Suprapubic skin (tissue), 4 donors: ENCODE data around the gene FKBP7. TPM values are rescaled to one million over a fixed set of nuclear protein-coding genes. Genes with fewer than 3 reads are reported as not detected.

Experiments
- DNase-seq, 2 donors: peaks; one replicate each; pipeline ENCODE4 v3.0.0-alpha.2; 2019; ENCODE audit warnings: low spot score in 2 of 2
- H3K27ac ChIP-seq: fragments of 200-600 bp; sonication (generic); one replicate; pipeline ENCODE4 v1.5.1; 2019
- H3K27me3 ChIP-seq: fragments of 200-600 bp; sonication (generic); one replicate; pipeline ENCODE4 v1.5.1; 2019
- H3K36me3 ChIP-seq: fragments of 200-600 bp; sonication (generic); one replicate; pipeline ENCODE4 v1.5.1; 2019
- H3K4me1 ChIP-seq: fragments of 200-600 bp; sonication (generic); one replicate; pipeline ENCODE4 v1.5.1; 2019
- H3K4me3 ChIP-seq: fragments of 200-600 bp; sonication (generic); one replicate; pipeline ENCODE4 v1.5.1; 2019; ENCODE audit warnings: mild to moderate bottlenecking
- H3K9me3 ChIP-seq: fragments of 200-600 bp; sonication (generic); one replicate; pipeline ENCODE4 v1.5.1; 2019
- EP300 ChIP-seq: sonication (generic); formaldehyde crosslinking; IDR thresholded peaks from one replicate; pipeline ENCODE4 v1.6.1; 2017; ENCODE audit warnings: antibody characterized with exemption
- POLR2A ChIP-seq, 2 donors: fragments of 450-650 bp; IDR thresholded peaks; one replicate each; pipeline ENCODE4 v1.6.1; 2017; ENCODE audit warnings: antibody characterized with exemption in 2 of 2, mild to moderate bottlenecking in 2 of 2, moderate library complexity in 2 of 2
- POLR2AphosphoS5 ChIP-seq, 3 donors: sonication (generic); formaldehyde crosslinking; IDR thresholded peaks; one replicate each; pipeline ENCODE4 v1.6.1; 2017; ENCODE audit warnings: antibody characterized with exemption in 3 of 3
- WGBS: methylation state at CpG from one replicate; pipeline ENCODE4 v1.1.5; 2018; 5-methylcytosine and 5-hydroxymethylcytosine counted together
- total RNA-seq, 4 donors: library from RNA; depleted of rRNA; stranded (reverse); fragments of >200 nt; gene quantifications; one replicate each; pipeline ENCODE4 v1.1.0, GENCODE V29; 2016
- TF ChIP-seq, protein P1 (sequence below), 2 donors: fragments of 200-600 bp in 1 of 2; fragments of 450-650 bp in 1 of 2; sonication (generic) in 1 of 2; IDR thresholded peaks; one replicate each; pipeline ENCODE4 v1.5.1; 2016 to 2019; ENCODE audit warnings: antibody characterized with exemption in 2 of 2, mild to moderate bottlenecking in 1 of 2, moderate library complexity in 1 of 2

Gene FKBP7
- total RNA-seq, 4 donors from 2014 or later, result 1.5 to 3.9 (median 2.8) TPM

DNA sequence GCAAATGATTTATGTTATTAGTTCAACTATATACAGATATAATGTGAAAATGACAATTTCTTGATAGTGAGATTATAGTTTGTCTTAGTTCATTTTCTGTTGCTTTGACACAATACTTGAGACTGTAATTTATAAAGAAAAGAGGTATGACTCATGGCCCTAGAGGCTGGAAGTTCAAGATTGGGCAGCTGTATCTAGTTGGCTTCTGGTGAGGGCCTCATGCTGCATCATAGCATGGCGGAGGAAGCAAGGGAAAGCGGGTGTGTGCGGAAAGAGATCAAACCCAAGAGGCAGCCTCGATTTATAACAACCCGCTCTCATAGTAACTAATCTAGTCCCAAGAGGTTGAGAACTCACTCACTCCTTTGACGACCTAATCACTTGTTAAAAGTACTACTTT lies 13.2 kb upstream of the FKBP7 start:
- no peaks in the 10 kb centered on the region for H3K27me3 ChIP-seq
- TF ChIP-seq POLR2AphosphoS5 (IDR thresholded peaks at IDR 0.05) (no peak), POLR2A (IDR thresholded peaks at IDR 0.05) (no peak), EP300 (no peak)
- TF ChIP-seq, protein P1, sequence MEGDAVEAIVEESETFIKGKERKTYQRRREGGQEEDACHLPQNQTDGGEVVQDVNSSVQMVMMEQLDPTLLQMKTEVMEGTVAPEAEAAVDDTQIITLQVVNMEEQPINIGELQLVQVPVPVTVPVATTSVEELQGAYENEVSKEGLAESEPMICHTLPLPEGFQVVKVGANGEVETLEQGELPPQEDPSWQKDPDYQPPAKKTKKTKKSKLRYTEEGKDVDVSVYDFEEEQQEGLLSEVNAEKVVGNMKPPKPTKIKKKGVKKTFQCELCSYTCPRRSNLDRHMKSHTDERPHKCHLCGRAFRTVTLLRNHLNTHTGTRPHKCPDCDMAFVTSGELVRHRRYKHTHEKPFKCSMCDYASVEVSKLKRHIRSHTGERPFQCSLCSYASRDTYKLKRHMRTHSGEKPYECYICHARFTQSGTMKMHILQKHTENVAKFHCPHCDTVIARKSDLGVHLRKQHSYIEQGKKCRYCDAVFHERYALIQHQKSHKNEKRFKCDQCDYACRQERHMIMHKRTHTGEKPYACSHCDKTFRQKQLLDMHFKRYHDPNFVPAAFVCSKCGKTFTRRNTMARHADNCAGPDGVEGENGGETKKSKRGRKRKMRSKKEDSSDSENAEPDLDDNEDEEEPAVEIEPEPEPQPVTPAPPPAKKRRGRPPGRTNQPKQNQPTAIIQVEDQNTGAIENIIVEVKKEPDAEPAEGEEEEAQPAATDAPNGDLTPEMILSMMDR (IDR thresholded peaks at IDR 0.05), result no peak
- peaks cover 55% of the 10 kb centered on the region for H3K36me3 ChIP-seq
- DNase-seq, result no peak
- no peaks in the 10 kb centered on the region for H3K4me1 ChIP-seq
- WGBS, result 78% methylated on average over 6 of the region's 6 CpGs
- no peak overlapping the region for H3K4me3 ChIP-seq
- no peak overlapping the region for H3K27ac ChIP-seq
- no peaks in the 10 kb centered on the region for H3K9me3 ChIP-seq

DNA sequence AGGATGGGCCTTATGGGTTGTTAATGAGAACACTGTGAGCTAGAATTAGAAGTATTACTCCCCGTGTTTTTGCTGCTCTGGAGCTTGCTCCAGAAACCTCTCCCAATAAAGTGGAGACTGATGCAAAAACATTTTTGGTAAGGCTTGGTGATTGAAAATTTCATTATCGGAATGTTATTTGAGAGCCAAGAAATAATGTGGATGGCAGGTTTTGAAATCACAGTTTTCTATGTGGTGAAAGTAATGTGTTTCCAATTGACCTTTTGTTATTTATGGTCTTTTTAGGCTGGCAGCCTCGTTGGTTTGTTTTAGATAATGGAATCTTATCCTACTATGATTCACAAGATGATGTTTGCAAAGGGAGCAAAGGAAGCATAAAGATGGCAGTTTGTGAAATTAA lies 7.0 kb upstream of the FKBP7 start:
- no peak for DNase-seq
- TF ChIP-seq POLR2A (IDR thresholded peaks at IDR 0.05) (no peak), EP300 (no peak), POLR2AphosphoS5 (IDR thresholded peaks at IDR 0.05) (no peak)
- TF ChIP-seq, protein P1 (IDR thresholded peaks at IDR 0.05), result no peak
- Histone ChIP-seq H3K27ac (no peak overlapping the region), H3K27me3 (no peaks in the 10 kb centered on the region), H3K9me3 (no peaks in the 10 kb centered on the region), H3K4me3 (no peak overlapping the region), H3K4me1 (peaks cover 36% of the 10 kb centered on the region), H3K36me3 (peaks cover 8% of the 10 kb centered on the region)
- WGBS, result 71% methylated on average over 3 of the region's 3 CpGs

DNA sequence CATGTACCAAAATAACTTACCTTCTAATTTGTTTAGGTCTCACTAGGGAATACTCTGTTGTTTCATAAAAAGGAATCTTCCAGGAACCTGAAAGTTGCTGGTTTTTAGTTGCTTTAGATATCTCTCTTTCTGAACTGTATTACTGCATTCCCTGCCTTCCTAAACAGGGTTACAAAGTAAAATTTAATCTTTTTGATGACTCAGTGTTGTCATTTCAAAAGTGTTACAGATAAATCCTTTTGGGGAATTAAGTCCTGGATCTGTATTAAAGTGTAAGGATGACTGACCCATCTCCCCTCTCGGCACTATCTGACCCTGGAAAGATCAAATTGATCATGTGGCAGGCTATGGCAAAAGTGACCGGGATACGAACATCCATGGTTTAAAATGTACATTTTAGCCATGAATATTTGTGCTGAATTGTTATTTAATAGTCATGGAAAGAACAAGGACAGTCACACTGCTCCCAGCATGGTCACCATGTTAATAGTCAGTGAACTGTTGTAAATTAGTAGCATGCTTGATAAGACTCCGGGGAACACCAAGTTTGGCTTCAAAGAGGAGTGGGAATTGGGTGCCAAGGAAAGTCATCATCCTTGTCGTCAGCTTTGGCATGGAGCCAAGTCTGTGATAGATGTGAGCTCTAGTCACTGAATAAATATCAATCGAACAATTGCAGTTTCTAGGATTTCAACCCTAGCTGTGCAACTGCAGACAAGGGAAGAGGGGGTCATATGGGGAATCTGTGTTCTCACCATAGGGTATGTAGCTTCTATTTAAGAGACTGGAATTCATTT lies 6.0 kb upstream of the FKBP7 start:
- H3K4me1 ChIP-seq, result peaks cover 43% of the 10 kb centered on the region

DNA sequence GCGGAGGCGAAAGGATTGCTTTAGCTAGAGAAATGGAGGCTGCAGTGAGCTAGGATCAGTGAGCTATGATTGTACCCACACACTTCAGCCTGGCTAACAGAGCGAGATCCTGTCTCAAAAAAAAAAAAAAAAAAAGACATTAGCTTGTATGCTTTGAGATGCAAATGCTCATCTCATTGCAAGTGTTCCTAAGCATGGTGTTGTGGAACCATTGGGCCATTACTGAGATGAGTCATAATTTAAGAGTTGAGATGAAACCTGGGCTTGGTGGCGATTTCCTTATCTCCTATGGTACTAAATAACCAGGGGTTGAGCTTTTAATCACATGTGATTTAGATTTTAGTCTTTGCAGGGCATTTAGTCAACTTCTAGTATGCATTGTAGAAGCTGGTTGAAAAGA lies 4.0 kb upstream of the FKBP7 start:
- Histone ChIP-seq H3K4me1 (peaks cover 54% of the 10 kb centered on the region), H3K36me3 (peaks cover 7% of the 10 kb centered on the region), H3K27me3 (no peaks in the 10 kb centered on the region), H3K4me3 (peak overlapping the region; percentile 98), H3K9me3 (no peaks in the 10 kb centered on the region), H3K27ac (no peak overlapping the region)
- no peak for TF ChIP-seq EP300
- TF ChIP-seq, protein P1 (IDR thresholded peaks at IDR 0.05), result no peak
- no peak for TF ChIP-seq POLR2A (IDR thresholded peaks at IDR 0.05)
- 84% methylated on average over 4 of the region's 4 CpGs for WGBS
- no peak for DNase-seq

More for the DNA sequence above, 6.0 kb upstream of the FKBP7 start:
- H3K27ac ChIP-seq, result no peak overlapping the region
- no peaks in the 10 kb centered on the region for H3K9me3 ChIP-seq
- WGBS, result 49% methylated on average over 6 of the region's 6 CpGs
- H3K36me3 ChIP-seq, result peaks cover 8% of the 10 kb centered on the region
- peak in 1 of 2 donors; percentile 65 for DNase-seq
- H3K27me3 ChIP-seq, result no peaks in the 10 kb centered on the region
- TF ChIP-seq POLR2AphosphoS5 (IDR thresholded peaks at IDR 0.05), result no peak
- TF ChIP-seq EP300, result no peak
- TF ChIP-seq, protein P1 (IDR thresholded peaks at IDR 0.05), result no peak
- TF ChIP-seq POLR2A (IDR thresholded peaks at IDR 0.05), result no peak
- no peak overlapping the region for H3K4me3 ChIP-seq

DNA sequence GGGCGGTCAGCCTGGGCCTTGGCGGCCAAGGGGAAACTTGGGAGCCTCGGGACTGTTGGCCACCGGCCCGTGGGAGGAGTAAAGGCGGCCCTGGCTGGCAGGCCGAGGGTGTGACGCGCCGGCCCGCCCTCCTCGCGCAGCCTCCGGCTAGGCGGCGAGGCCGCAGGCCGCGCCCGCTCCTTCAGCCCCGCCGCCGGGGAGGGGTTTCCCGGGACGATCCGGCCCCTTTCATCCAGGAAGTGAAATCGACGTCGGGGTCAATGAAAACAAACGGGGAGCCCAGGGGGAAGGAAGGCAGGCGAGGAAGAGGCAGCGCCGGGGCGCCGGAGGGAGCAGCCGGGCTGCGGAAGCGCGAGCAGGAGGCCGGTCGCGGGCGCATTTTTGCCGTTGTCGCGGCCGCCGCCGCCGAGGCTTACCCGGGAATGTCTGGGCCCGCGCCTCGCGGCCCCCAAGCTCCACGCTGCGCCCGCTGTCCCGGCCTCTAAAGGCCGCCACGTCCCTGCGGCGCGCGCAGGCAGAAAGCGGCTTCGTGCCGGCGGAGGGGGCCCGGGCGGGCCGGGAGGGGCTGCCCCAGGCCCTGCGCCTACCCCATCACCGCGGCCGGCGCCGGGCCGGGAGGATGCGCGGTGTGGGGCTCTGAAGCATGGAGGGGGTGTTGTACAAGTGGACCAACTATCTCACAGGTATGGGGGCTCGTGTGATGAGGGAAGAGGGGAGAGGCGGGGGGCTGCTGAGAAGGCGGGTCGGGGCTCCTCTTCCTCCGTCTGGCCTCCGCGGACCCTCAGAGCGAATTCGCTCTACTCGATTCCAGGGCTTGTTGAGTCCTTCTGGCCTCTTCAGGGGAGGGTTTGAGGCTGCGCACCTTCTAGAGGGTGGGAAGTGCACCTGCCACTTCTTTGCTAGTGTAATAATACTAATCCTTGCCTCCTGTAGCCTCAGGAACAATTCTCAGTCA lies 2.1 kb upstream of the FKBP7 start, which contains the start of gene PLEKHA3:
PLEKHA3 (plus strand) TSS at position 231 of the 955 bp plus-strand sequence; CDS start at position 644, 413 bp downstream.
- H3K27ac ChIP-seq, result peak within 1 kb of the TSS; percentile 90
- TF ChIP-seq POLR2A (IDR thresholded peaks at IDR 0.05) (peak in 1 of 2 donors; percentile 82), POLR2AphosphoS5 (IDR thresholded peaks at IDR 0.05) (peak in 2 of 3 donors; percentile 55 to 78)
- TF ChIP-seq, protein P1 (IDR thresholded peaks at IDR 0.05), result no peak
- H3K4me1 ChIP-seq, result peaks cover 54% of the 10 kb centered on the region
- H3K36me3 ChIP-seq, result no peaks in the 10 kb centered on the region
- WGBS, result under 1% methylated on average over 16 of the region's 92 CpGs
- no peaks in the 10 kb centered on the region for H3K27me3 ChIP-seq
- DNase-seq, result peak; percentile 97 to 98
- H3K4me3 ChIP-seq, result peak within 1 kb of the TSS; percentile 98
- H3K9me3 ChIP-seq, result no peaks in the 10 kb centered on the region
